ENCODE measurements around the gene WFIKKN2. TPM values are rescaled to one million over a fixed set of nuclear protein-coding genes. Genes with fewer than 3 reads are reported as not detected.

Gene WFIKKN2
- total and polyA plus RNA-seq, 2 of the 13 experiments (the other 11 are each of a cell fraction or from before 2014, with no cell fraction given): not detected

GRCh38 chr17:50806141-50806643, 29.2 kb upstream of the WFIKKN2 start (continued):
- TF ChIP-seq, protein P1, sequence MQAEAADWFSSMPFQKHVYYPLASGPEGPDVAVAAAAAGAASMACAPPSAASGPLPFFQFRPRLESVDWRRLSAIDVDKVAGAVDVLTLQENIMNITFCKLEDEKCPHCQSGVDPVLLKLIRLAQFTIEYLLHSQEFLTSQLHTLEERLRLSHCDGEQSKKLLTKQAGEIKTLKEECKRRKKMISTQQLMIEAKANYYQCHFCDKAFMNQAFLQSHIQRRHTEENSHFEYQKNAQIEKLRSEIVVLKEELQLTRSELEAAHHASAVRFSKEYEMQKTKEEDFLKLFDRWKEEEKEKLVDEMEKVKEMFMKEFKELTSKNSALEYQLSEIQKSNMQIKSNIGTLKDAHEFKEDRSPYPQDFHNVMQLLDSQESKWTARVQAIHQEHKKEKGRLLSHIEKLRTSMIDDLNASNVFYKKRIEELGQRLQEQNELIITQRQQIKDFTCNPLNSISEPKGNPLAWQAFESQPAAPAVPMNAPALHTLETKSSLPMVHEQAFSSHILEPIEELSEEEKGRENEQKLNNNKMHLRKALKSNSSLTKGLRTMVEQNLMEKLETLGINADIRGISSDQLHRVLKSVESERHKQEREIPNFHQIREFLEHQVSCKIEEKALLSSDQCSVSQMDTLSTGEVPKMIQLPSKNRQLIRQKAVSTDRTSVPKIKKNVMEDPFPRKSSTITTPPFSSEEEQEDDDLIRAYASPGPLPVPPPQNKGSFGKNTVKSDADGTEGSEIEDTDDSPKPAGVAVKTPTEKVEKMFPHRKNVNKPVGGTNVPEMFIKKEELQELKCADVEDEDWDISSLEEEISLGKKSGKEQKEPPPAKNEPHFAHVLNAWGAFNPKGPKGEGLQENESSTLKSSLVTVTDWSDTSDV (CRISPR knock-in tag; IDR thresholded peaks at IDR 0.05): 0 out of 2 replicates have a peak, but pooled peaks have one; percentile 8
- TF ChIP-seq, protein P2, sequence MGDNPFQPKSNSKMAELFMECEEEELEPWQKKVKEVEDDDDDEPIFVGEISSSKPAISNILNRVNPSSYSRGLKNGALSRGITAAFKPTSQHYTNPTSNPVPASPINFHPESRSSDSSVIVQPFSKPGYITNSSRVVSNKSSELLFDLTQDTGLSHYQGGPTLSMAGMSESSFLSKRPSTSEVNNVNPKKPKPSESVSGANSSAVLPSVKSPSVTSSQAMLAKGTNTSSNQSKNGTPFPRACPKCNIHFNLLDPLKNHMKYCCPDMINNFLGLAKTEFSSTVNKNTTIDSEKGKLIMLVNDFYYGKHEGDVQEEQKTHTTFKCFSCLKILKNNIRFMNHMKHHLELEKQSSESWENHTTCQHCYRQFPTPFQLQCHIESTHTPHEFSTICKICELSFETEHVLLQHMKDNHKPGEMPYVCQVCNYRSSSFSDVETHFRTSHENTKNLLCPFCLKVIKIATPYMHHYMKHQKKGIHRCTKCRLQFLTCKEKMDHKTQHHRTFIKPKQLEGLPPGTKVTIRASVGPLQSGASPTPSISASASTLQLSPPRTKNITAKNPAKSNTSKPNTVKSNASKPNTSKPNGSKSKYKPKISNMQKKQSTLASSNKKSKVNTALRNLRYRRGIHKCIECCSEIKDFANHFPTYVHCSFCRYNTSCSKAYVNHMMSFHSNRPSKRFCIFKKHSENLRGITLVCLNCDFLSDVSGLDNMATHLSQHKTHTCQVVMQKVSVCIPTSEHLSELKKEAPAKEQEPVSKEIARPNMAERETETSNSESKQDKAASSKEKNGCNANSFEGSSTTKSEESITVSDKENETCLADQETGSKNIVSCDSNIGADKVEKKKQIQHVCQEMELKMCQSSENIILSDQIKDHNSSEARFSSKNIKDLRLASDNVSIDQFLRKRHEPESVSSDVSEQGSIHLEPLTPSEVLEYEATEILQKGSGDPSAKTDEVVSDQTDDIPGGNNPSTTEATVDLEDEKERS (CRISPR knock-in tag; IDR thresholded peaks at IDR 0.05): no peak
- TF ChIP-seq ATF1 (CRISPR knock-in tag; IDR thresholded peaks at IDR 0.05) (no peak), ZNF367 (CRISPR knock-in tag; IDR thresholded peaks at IDR 0.05; ENCODE audit: borderline replicate concordance) (no peak), ZNF124 (CRISPR knock-in tag; IDR thresholded peaks at IDR 0.05) (peak; percentile 69; the same call in 1 of the 2 replicates), ZNF563 (CRISPR knock-in tag; IDR thresholded peaks at IDR 0.05) (no peak), ZIK1 (CRISPR knock-in tag; IDR thresholded peaks at IDR 0.05; ENCODE audit: borderline replicate concordance, low read depth) (no peak), RORA (CRISPR knock-in tag; IDR thresholded peaks at IDR 0.05) (no peak), ZNF337 (CRISPR knock-in tag; IDR thresholded peaks at IDR 0.05; ENCODE audit: borderline replicate concordance, low read depth) (no peak), ZNF652 (CRISPR knock-in tag; IDR thresholded peaks at IDR 0.05; ENCODE audit: borderline replicate concordance, low read depth) (no peak), JUN (CRISPR knock-in tag; IDR thresholded peaks at IDR 0.05) (no peak), YEATS4 (CRISPR knock-in tag; IDR thresholded peaks at IDR 0.05; ENCODE audit: borderline replicate concordance) (no peak), NCOA5 (CRISPR knock-in tag; IDR thresholded peaks at IDR 0.05) (no peak), ZNF331 (CRISPR knock-in tag; IDR thresholded peaks at IDR 0.05) (peak; percentile 23; the same call in 1 of the 2 replicates), ZNF883 (CRISPR knock-in tag; IDR thresholded peaks at IDR 0.05; ENCODE audit: not compliant biosample characterization) (no peak), ARID2 (CRISPR knock-in tag; IDR thresholded peaks at IDR 0.05; ENCODE audit: borderline replicate concordance) (no peak), DMTF1 (CRISPR knock-in tag; IDR thresholded peaks at IDR 0.05) (no peak), ZNF138 (CRISPR knock-in tag; IDR thresholded peaks at IDR 0.05; ENCODE audit: low read depth) (no peak), ZNF235 (CRISPR knock-in tag; IDR thresholded peaks at IDR 0.05; ENCODE audit: borderline replicate concordance) (no peak), NFE2L2 (IDR thresholded peaks at IDR 0.05; ENCODE audit: low read length) (no peak), ZNF468 (CRISPR knock-in tag; IDR thresholded peaks at IDR 0.05) (no peak), THRA (CRISPR knock-in tag; IDR thresholded peaks at IDR 0.05; ENCODE audit: borderline replicate concordance) (0 out of 2 replicates have a peak, but pooled peaks have one; percentile 26)
